Ishikawa (cell line): ENCODE data around the gene C11orf21.

Experiments
- CEBPB ChIP-seq: IDR thresholded peaks from 2 replicates; pipeline ENCODE4 v1.6.1; 2012
- CREB1 ChIP-seq: IDR thresholded peaks from 2 replicates; pipeline ENCODE4 v1.6.1; 2012; ENCODE audit warnings: low read depth
- EGR1 ChIP-seq: IDR thresholded peaks from 2 replicates; pipeline ENCODE4 v1.6.1; 2012
- EP300 ChIP-seq: IDR thresholded peaks from 2 replicates; pipeline ENCODE4 v1.6.1; 2012; ENCODE audit warnings: borderline replicate concordance
- FOXM1 ChIP-seq: IDR thresholded peaks from 2 replicates; pipeline ENCODE4 v1.6.1; 2012; ENCODE audit warnings: low read depth, borderline replicate concordance
- MAX ChIP-seq: IDR thresholded peaks from 2 replicates; pipeline ENCODE4 v1.6.1; 2012
- NFIC ChIP-seq: IDR thresholded peaks from 2 replicates; pipeline ENCODE4 v1.6.1; 2012
- RAD21 ChIP-seq: IDR thresholded peaks from 2 replicates; pipeline ENCODE4 v1.6.1; 2012; ENCODE audit warnings: low read depth
- REST ChIP-seq: IDR thresholded peaks from 2 replicates; pipeline ENCODE4 v1.6.1; 2012; ENCODE audit warnings: low read depth, mild to moderate bottlenecking
- TAF1 ChIP-seq: IDR thresholded peaks from 2 replicates; pipeline ENCODE4 v1.6.1; 2012; ENCODE audit warnings: low read depth, mild to moderate bottlenecking
- TCF12 ChIP-seq: IDR thresholded peaks from 2 replicates; pipeline ENCODE4 v1.6.1; 2012; ENCODE audit warnings: low read depth
- YY1 ChIP-seq: IDR thresholded peaks from 2 replicates; pipeline ENCODE4 v1.6.1; 2012; ENCODE audit warnings: low read depth

- TF ChIP-seq REST = no peak
- TF ChIP-seq EGR1 = no peak
- no peak for TF ChIP-seq TCF12
- TF ChIP-seq RAD21 = no peak
- no peak for TF ChIP-seq EP300
- no peak for TF ChIP-seq TAF1
- TF ChIP-seq YY1 = no peak
- no peak for TF ChIP-seq NFIC
- TF ChIP-seq MAX = no peak
- no peak for TF ChIP-seq CREB1
- TF ChIP-seq FOXM1 = no peak
- TF ChIP-seq CEBPB = no peak
Observed at GRCh38 chr11:2272946-2273280, 28.8 kb downstream of the C11orf21 start.
